NCI-H69 (cell line): ENCODE data around the gene CLGN.

Source experiments
- DNase-seq: peaks from one replicate; lab custom pipeline; 2025; lab: John Stamatoyannopoulos, UW

Gene CLGN

DNA sequence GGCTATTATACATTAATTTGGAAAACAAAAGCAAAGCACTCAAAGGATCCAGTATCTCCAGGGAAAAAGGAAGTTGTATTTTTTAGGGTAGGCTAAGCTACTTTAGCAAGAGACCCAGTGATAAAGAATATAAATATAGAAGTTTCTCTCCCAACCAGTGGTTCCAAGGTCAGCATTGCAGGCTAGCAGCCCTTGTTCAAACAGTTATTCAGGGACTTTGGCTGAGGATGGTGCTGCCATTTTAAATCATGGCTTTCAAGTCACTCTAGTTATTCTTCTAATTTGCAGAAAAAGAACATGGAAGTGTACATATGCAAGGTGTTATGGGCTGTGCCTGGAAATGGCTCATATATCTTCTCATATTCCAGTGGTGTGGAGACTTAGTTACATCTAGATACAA lies 44.7 kb downstream of the CLGN start:
- no peak for DNase-seq

DNA sequence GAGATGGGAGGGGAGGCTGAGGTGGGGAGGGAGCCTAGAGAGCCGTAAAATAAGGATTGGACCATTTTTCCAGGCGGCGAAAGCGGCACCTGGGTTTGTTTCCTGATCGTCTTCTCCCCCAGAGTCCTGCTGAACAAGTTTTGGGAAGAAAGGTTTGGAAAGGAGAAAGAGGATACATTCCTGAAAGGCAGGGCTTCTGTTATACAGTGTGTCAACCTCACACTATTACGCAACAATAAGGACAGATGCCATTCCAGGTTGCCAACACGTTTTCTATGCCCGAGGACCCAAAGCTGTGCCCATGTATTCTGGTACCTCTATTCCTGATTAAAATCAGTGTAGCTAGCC lies 53.3 kb downstream of the CLGN start:
- no peak for DNase-seq

DNA sequence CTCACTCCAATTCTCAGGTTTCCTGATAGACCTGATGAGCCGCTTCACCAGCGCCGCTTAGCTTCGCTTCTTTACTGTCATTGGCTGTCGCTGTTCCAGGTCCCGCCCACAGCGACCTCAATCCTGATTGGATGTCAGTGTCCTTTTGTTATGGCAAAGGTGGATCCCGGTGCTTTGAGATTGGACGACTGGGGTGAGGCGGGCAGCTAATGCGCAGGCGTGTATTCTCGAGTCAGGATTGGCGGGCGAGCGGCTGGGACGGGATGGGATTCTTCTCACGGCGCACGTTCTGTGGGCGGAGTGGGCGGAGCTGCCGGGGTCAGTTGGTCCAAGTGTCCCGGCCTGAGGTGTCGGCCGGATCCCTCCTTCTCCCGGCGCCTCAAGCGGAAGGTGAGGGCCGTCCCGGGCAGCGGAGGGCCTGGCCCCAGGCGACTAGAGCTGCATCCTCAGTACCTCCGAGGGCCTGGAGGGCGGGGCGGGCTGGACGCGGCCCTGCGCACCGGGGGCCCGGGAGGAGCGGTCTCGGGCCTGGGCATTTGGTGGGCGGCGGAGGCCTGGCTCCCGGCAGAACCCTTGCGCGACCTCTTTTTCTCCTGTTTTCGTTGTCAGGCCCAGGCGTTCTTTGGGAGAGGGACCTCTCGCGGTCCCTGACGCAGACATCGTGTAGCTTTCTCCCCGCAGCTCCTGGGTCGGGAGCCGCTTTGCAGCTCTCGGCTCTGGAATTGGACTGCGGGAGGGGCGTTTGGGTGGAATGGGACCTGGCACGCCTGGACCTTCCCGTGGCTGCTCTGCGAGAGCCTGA lies 53.9 kb downstream of the CLGN start, which contains the start of gene SCOC:
SCOC (plus strand) TSS at position 319 of the 802 bp plus-strand sequence. CDS start 5,525 bp downstream, outside the sequence.
- DNase-seq: peak; percentile 98

DNA sequence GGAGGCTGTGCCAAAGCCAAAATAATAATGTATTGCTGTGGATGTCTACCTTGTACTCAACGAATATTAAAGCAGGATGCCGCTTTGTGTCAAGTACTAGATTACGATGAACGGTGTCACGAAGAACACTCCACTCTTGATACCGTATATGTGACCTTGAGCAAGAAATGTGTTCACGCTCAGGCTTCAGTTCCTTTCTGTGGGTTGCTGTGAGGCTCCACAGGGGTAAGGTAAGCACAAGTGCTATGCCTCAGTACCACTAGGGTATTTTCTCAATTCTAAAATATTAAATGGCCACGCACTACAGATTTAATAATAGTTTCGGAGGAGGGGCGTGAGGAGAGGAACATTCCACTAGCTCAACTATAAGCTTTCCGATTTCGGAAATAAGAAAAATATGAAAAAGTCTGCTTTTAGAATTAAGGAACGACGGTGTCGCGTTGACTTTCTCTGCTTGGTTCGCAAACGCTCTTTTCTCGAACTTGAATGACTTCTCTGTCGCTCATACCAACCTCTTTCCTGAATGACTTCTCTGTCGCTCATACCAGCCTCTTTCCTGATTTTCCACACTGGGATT lies 54.6 kb downstream of the CLGN start:
- DNase-seq: peak; percentile 60

DNA sequence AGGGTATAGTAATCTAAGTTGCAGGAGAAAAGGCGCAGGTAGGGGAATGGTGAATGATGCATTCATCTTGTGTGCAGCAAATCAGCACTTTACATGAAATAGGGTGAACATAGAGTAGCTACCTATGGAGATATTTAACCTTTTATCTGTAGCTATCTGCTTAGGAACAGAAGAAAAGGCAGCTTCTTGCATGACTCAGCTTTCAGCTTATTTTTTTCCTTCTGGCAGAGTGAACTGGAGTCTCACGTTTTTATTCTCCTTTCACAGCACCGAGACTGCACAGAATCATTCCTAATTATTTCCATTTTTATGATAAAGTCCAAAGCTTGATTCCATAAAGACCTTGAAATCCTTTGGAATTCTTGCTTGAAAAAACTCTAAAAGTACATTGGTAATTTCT lies 58.8 kb downstream of the CLGN start:
- no peak for DNase-seq

DNA sequence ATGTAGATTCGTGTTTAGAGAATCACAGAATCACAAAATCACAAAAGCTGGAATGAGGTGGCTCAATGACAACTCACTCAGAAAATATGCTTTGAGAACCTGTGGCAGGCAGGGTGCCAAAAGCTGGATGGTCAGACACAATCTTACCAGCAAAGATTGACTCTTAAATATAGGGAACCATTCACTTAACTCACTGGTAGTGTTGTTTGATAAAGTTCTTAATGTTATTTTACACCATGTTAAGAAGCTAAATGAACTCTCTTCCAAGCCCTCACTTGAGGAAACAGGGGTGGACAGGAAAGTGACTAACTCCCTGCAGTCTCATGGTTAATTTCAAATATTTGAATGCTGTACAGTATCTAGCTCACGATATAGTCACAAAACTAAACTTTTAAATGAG lies 59.7 kb downstream of the CLGN start:
- DNase-seq: no peak

DNA sequence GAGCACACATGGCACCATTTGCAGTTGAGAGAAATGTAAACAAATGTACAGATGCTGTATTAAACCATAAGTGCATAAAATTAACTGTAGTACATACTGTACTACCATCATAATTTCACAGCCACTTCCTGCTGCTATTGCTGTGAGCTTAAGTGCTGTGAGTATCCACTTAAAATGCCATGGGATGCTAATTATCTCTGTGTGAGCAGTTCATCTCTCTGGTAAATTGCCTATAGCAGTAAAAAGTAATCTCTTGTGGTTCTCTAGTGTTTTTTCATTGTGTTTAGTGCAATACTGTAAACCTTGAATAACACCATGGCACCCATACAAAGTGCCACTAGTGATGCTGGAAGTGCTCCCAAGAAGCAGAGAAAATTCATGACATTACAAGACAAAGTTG lies 63.9 kb downstream of the CLGN start:
- peak; percentile 91 for DNase-seq

DNA sequence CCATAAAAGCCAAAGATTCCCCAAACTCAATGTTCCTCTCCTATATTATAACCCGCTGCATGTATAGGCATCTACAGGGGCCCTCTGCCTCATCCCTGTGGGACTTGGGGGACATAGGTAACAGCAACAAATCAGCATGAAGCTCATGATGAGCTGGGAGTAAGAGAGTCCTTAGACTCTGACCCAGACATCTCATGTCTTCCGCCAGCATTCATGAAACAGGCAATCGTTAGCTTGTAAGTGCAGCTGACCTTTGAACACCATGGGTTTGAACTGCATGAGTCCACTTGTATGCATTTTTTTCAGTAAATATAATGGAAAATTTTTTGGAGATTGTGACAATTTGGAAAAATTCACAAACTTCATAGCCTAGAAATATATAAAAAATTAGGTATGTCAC lies 64.4 kb downstream of the CLGN start:
- DNase-seq: peak; percentile 63

DNA sequence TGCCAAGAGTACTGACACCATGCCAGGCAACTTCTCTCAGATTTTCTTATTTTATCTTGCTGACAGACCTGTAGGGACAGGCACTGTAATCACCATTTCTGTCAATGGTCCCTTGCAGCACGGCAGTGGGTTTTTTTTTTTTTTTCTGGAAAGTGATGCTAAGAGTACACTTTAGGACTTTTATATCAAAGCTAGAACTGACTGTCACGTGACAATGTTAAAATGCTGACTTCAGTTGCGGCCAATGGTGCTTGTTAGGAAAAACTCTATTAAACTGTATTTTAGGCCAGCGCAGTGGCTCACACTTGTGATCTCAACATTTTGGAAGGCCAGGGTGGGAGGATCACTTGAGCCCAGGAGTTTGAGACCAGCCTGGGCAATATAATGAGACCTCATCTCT lies 66.3 kb downstream of the CLGN start:
- no peak for DNase-seq

DNA sequence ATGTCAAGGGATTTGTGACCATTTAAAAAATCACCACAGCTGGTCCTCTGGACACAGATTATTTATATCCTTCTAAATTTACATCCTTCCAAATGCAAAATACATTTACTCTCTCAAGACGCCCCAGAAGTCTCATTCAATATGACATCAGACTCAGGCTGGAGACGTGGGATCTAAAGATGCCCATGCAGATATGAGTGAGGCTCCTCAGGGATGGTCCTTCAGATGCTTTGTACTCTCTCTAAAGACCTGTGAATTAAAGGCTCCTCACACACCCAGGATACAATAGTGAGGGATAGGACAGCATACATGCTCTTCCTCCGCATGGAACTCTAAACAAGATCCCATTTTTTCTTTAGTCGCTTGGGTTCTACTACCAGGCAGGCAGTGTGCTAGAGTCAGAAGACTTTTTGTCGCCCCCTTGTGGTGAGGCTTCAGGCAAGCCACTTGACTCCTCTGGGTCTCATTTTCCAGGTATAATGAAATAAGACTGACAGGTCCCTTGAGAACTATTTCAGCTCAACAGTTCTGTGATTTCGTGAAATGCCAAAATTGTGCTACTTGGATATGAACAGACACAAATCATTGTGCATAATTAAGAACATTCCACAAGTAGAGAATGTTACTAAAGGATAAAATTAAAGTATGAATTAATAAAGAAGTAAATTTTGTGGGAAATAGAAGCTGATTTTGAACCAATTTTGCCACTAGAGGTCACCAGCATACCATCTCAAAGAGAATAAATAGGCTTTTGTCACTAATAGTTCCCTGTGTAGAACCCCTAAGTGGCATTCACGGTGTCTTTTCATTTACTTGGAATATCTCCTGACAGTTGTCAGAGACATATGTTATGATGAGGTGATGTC lies 67.7 kb downstream of the CLGN start:
- peak; percentile 90 for DNase-seq

DNA sequence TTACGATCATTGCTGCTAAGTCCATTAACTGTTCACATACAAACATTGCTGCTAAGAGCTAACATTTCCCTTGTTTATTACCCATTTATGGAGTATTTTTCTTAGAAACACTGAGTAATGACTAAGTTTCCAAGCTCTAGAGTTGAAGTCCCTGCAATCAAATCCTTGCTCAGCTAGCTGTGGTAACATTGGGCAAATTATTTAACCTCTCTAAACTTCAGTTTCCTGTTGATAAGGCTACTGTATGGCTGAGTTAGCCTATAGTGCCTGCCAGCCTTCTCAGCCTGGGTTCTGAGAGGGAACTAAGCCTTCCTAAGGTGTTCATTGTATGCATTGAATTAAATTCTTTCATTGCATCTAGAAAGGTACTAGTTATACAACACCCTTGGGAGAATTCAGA lies 69.2 kb downstream of the CLGN start:
- DNase-seq: no peak

DNA sequence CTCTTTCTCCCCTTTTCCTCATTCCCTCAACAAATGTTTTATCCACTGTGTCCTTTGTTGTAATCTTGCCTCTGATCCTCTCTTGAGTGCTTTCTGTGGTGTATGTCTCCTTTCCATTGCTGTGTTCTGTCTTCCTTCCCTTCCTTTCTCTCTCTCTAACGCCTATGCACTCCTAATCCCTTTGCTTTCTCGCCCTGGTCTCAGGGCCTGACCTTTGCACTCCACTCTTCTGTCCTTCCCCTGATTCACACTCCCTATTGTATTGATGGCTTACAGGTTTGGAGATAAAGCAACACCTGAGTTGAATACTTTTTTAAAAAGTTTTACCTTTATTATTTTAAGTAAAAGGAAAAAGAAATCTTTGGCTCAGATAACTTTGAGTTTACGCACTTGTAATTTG lies 69.6 kb downstream of the CLGN start:
- no peak for DNase-seq

DNA sequence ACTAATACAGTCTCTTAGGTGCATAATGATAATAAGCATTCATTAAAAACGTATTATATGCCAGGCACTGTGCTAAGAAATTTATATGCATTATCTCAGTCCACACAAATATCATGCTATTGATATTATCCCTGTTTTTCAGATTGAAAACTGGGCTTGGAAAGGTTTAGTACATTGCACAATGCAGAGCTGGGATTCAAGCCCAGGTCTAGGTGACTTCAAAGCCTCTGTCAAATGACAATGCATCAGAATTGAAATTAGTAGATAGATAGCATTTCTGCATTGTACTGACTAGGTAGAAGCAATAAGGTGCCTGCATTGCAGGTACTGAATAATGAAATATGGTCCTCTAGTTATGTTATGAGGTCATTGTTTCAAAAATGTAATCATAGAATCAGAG lies 72.2 kb downstream of the CLGN start:
- no peak for DNase-seq

DNA sequence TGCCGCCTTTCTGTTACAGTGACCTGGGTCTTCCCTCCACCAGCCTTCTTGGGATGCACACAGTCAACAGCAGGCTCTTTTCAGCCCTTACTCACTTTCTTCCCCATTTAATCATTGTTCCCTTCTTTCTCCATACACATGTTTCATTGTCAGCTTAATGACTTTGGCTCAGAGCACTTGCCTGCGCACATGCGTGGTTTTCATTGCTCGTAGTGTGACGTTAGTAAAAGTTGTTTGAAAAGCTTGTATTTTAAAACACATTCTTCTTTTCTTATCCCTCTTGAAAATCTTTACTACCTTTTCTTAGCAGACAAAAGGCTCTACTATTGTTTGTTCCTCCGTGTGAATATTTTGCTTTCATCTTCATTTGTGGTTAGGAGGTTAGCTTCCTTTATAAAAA lies 73.7 kb downstream of the CLGN start:
- DNase-seq: no peak

DNA sequence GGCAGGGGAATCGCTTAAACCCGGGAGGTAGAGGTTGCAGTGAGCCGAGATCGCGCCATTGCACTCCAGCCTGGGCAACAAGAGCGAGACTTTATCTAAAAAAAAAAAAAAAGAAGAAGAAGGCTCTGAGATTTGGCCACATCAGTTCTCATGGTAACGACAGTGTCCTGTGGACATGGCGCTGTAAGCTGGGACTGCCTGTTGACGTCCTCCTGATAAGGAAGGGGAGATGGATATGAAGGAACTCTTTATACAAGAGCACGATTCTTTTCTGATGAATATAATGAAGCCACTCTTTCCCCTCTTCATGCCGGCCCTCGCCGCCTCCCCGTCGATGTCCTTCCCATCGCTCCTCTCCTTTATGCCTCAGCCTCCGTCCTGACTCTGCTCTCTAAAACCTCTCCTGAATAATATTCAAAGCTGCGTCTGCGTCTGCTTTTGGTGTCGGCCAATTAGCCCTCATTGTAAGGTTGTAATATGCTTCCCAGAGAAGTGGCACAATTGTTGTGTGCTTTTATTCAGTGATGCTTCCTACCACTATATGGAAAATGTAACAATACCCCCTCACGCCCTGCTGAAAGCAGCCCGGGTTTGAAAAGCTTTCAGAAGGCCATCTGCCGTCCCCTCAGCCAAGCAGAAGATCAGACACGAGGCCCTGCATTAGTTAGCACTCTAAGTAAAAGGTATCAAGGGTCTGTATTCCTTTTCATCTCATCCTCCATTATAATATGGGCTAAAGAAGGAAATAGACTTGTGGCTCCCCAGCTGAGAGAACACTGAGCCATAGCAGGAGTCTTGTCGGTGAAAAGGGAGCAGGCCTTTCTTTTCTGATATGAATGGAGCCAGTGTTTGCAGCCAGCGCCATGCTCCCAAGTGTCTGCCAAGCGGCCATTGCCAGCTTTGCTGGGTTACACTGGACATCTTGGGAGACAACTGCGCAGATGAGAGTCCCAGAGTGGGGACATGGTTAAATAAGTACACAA lies 76.1 kb downstream of the CLGN start:
- DNase-seq: no peak

DNA sequence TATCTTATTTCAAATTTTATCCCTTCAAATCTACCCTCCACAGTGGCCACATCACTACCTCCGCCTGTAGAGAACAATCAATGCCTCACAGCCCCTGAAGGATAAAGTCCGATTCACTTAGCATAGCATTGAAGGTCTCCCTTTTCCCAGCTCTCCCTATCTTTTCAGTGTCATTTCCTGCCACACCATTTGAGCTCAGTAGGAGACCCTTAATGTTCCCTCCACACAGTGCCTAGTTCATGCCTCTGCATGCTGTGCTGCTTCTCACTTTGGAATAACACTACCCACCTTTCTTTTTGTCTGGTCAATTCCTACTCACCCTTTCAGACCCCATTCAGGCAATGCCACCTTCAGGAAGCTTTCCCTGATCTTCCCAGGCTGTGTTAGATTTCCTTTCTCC lies 77.6 kb downstream of the CLGN start:
- DNase-seq: peak; percentile 12

DNA sequence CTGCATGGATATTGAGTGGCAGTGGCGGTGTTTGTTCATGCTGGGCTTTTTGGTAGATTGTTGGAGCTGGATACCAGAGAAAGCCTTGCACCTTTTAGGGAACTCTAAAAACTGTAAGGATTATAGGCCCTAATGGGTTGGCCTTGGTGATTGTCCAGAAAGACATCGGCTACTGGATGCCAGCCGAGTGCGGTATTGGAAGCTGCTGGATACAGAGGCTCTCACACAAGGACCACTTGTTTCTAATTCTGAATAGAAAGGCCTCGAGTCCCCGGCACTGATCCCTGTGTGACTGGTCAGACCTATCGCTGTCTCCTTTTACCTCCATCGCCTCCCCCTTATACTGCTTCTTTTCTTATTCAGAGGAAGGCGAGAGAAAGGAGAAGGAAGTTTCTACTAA lies 81.3 kb downstream of the CLGN start:
- no peak for DNase-seq

DNA sequence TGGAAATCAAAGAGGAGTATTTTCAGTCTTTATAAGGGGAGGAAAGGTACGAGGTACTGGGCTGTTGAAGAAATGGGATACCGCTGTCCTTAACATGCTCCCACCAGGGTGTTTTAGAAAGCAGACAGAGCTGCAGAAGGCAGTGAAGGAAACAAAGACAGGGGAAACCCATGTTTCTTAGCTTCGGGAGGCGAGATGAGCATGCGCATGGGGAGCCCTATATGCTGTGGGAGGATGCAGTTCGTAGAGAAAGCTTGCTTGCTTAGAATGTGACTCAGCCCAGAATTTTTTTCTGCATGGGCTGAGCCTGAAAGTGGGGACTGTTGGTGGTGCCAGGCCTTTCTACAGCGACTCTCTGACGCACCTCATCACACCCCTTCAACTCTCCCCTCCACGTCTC lies 82.8 kb downstream of the CLGN start:
- DNase-seq: no peak

DNA sequence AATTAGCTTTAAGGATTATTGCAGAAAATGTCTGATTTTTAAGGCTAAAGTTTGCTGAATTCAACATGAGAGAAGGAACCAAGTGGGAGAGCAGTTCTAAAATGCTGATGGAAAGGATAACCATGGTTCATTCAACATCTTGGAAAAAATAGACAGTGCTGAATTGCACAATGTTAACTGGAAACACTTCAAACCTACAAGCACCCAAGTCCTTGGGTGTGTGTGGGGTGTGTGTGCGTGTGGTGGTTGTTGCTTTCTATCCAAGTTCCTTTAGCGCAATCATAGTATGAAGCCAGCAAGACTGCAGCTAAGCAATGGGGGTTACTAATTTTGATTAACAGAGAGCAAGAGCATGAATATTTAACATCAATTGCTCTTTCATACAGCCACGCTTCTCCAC lies 83.3 kb downstream of the CLGN start:
- DNase-seq: no peak

DNA sequence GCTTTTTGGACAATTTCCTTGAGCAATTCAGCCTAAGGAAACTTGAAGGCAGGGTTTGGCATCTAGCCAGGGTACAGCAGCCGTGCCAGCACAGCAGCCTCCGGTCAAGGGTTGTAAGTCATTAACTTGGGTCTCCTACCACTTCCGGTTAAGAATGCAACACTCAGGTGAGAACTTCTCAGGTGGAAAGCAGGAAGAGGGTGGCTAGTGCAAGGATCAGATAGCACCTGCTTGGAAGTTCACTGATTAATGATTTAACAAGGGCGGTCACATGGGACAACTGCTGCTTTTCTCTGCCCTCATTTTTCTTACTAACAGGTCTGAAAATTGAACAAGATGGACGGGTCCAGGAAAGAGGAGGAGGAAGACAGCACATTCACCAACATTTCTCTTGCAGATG lies 84.1 kb downstream of the CLGN start:
- DNase-seq: peak; percentile 72

DNA sequence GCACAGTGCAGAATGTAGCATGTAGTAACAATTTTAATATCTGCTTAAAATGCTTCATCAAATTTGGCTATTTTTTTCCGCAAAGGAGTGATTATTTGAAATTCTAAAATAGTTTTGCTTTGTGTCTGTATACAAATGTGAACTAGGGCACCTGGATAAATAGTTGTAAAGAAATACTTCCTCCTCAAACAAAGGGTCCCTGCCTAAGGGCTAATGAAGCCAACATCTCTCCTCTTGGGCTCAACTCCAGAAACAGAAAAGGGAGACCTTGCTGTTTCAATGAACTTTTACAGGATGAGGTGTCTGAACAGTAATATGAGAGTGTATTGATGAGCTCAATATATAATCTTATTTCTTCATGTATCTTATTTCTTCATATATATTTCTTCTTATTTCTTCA lies 84.8 kb downstream of the CLGN start:
- peak; percentile 52 for DNase-seq
